ENCODE data around the gene IL10. TPM values are rescaled to one million over a fixed set of nuclear protein-coding genes. Genes with fewer than 3 reads are reported as not detected.
"Not testable (repeated sequence)": the region's sequence is repeated elsewhere in the genome, so short reads cannot be mapped to it uniquely, and the experiment has no call there.

The IL10 gene
- total RNA-seq, 1 donor = under 0.01 TPM

DNA sequence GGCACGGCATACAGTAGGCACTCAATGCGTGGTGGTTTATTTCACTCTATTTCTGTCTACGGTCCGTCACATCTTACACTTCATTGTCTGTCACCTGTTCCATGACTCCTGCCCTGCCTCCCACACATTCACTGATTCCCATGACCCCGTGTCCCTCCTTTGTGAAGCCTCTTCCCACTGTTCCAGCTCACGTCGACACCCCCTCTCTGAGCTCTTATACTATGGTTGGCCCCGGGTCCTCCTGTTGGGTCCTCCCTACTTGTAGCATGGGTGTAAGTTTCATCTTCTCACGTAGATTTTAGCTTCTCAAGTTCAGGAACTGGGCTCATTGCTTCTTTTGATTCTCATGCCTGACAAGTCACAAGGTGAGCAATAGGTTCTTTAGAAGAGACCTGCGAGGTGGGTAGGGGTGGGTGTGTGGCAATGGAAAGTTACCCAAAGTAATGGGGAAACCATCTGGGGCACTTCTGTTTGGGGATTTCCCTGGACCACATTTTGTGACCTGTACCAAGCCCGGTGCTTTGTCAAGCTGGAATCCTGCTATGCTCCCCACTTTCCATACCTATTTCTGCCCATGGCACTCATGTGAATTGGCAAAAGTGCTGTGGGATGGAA lies 22.1 kb upstream of the IL10 start:
- DNase-seq (ENCODE audit: low read depth in 2 of 3, low spot score in 2 of 3) = no peak

DNA sequence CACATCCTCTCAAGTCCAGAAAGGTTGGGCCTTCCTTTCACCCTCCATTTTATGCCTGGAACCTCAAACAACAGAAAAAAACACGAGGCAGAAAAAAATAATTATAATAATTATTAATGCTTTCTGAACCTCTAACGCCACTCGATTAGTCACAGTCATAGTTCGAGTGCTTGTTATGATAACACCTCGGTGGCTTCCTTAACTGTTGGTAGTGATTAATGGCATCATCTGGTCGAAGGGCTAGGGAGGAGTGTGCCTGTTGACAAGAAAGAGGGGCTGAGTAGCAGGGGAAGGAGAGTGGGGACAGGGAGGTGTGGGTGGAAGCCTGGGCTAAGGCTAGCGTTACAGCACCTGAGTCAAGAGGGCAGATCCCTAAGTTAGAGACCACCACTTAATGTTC lies 21.3 kb upstream of the IL10 start:
- DNase-seq (ENCODE audit: low read depth in 2 of 3, low spot score in 2 of 3) = no peak

DNA sequence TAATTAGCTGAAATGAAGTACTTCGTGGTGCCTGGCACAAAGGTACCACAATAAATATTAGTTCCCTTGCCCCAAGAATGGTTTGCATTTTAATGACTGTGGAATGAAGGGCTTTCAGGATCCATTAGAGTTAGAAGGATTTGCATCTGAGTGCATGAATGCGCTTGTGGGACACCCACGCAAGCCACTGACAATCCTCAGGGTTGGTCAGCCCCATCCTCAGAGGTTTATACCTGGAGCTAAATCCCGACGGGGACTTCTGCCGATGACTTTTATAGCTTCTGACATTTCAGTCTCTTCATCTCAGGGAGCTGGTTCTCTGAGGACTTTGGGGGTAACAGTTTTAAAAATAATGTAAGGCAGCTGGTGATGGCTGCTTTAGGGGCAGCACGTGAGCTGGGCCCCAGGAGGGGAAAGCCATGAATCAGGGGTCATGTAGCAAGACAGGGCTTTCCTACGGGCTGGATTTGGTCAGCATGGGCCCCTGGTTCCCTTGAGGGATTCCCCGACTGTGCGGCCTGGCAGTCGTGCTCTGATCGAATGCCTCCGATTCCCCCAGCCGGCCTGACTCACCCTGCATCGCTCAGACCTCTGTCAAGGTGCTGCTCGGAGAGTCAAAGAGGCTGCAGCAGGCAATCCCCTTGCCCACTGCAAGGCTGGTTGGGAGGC lies 20.8 kb upstream of the IL10 start:
- DNase-seq (ENCODE audit: low read depth in 2 of 3, low spot score in 2 of 3) = no peak

DNA sequence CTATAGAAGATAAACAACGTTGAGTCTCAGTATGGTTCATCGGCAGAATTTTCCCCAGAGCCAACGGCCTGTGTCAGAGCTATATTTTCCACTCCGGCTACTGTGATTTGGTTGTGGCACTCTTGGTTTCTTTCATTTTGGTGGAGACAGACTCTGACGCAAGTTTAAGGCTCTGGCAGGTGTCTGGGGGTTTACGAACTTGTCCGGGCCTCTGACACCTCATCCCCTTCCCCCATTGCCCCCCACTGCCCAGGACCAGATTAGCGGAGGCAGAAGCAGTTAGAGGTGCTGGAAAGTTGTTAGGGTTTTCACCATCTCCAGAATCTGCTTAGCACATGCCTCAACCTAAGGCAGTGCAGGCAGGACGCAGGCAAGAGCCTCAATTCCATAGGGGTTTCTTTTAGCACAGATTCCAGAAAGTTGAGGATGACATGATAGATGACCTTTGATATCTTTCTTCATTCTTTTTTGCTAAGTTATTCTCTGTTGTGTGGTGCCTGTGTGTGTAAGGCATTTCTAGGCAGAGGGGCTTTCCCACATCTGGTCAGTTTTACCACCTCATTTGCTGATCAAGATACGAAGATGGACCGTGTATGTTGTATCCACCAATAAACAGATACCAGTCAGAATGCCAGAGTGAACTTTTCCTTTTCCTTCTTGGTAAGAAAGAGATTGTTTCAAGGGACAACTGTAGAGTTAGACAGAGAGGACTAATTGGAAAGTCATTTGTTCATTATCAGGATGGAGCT lies 18.4 kb upstream of the IL10 start:
- no peak for DNase-seq (ENCODE audit: low read depth in 2 of 3, low spot score in 2 of 3)

DNA sequence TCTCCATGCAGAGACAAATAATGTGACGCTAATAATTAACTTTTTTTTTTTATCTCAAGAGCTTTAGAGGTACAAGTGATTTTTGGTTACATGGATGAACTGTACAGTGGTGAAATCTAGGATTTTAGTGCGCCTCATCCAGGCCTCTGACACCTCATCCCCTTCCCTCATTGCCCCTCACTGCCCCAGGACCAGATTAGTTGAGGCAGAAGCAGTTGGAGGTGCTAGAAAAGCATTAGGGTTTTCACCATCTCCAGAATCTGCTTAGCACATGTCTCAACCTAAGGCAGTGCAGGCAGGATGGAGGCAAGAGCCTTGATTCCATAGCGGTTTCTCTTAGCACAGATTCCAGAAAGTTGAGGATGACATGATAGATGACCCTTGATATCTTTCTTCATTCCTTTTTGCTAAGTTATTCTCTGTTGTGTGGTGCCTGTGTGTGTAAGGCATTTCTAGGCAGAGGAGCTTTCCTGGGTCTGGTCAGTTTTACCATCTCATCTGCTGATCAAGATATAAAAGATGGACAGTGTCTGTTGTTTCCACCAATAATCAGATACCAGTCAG lies 16.3 kb upstream of the IL10 start:
- DNase-seq (ENCODE audit: low read depth in 2 of 3, low spot score in 2 of 3) = no peak

DNA sequence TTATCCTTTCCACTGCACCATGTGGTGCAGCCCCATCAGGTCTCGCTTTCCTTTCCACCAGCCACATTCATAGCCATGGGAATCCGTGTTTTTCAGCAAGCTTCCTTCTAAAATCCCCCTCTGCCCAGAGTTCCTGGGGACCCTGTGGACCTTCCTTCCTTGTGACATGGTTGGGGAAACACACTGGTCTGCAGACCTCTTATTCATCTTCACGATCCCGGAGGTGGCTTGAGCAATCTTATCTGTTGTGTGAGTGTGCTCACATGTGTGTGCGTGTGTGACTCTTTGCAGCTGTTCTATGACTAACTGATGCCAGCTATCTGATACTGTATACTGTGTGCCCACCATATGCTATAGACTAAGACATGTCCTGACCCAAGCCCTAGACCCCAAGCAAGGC lies 15.6 kb upstream of the IL10 start:
- DNase-seq (ENCODE audit: low read depth in 2 of 3, low spot score in 2 of 3) = no peak

DNA sequence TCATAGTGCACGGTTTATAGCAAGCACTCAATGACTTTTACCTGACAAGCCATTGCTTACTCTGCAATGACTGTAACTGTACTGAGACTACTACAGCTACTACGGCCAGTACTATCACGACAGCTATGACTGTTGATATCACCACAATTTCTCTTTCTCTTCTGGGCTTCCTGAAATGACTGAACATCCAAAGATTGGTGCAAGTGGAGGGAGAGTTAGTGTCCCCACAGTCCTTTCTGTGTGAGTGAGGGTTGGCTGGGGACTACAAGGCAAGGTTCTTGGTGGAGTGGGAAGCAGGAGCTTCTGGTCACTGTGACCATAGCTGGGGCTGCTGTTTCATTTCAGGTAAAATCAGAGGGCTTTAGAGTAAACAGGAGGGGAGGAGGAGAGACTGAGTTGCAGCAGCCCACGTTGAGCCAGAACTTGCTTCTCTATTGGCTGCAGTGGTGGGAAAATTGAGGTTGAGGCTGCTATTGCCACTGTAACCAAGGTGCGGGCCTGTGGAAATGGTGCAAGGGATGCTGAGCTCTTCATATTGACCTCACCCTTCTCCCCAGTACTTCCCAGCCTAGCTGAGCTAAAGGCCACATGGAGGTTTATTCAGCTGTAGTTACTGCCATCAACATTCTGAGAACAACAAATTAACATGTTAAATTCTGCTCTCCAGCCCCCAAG lies 14.1 kb upstream of the IL10 start:
- DNase-seq (ENCODE audit: low read depth in 2 of 3, low spot score in 2 of 3) = no peak

DNA sequence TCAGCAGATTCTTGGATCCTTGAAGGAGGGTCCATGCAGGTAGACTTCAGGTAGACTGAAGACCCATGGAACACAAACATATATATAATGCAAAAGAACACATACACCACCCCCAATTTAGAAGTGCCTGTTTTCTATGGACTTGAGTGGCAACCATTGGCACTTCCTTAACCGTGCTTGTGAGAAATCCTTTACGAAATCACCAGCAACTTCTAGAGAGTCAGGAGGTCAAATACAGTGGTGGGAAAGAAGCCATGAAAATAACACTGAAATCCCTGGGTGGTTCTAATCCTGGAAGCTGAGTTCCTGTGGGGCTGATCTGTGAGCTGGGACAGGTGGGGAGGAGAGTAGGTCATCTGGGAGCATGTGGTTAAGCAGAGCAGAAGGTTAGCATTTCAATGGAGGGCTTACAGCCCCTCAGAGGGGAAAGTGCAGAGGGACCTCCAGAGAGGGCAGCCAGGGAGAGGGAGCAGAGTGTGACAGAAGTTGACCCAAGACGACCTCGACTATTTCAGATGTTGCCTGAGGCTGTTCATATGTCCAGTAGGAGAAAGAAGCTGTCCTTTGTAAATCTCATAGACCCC lies 13.0 kb upstream of the IL10 start:
- no peak for DNase-seq (ENCODE audit: low read depth in 2 of 3, low spot score in 2 of 3)

DNA sequence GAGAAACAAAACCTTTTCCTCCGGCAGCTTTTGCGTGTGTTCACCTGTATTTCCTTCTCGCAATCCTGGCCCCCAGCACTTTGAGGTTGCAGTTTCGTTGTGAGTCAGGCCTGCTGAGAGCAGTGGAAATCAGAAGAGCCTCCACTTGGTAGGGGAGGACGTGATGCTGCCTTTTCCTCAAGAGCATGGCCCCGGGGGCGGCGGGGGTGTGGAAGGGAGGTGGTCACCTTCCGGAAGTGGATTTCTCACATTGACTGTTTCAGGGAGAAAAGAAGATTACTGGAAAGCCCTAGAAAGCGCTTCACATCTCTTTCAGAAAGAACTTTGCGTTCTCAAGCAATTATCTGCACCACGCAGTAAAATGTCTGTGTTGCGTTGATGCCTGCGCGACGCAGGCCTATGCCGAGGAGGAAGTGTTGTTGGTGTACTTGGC lies 12.2 kb upstream of the IL10 start:
- DNase-seq (ENCODE audit: low read depth in 2 of 3, low spot score in 2 of 3) = no peak

DNA sequence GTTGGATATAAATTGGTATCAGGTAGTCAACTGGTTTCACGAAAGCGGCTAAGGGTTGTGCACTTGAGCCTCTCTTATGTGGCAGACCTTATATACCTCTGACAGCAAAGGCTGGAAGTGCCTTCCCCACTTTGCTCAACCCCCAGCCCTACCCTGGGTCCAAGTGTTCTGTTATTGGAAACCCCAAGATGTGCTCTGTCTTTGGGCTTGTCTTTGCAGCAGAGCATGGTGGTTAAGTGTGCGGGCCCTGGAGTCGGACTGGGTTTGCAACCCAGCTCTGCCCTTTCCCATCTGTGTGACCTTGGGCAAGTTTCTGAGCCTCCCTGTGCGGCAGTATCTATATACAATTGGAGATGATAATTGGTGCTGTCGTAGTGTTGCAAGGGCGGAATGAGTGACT lies 11.2 kb upstream of the IL10 start:
- no peak for DNase-seq (ENCODE audit: low read depth in 2 of 3, low spot score in 2 of 3)

DNA sequence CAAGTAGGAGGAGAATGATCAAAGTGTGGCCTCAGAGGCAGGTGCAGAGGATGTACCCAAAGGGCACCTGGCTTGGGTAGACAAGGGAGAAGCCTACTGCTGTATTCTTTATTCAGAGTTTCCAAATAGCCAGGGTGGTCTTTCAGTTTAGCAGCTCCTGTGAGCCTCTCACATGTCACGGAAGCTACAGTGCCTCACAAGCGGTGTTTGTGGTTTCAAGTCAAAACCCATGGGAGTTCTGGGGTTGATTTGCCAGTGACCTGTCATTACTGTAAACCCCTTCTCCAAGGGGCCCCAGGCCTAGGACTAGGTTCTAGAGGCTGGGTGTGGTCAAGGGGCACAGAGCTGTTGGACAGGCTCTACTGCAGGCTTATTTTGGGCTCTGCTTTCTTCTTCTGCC lies 10.2 kb upstream of the IL10 start:
- DNase-seq (ENCODE audit: low read depth in 2 of 3, low spot score in 2 of 3) = peak in 1 of 3 donors; percentile 59

DNA sequence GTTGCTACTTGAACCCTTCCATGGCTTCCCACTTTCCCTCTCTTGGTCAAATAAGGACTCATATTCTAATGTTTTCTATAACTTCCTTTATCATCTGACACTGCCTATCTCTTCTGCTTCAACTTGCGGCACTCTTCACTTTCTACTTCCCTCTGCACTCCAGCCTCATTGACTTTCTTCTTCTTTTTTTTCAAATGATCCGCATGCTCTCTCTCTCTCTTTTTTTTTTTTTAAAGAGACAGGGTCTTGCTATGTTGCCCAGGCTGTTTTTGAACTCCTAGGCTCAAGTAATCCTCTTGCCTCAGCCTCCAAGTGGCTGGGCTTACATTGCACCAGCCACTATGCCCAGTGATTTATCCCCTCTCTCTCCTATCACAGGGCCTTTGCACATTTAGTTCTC lies 7.3 kb upstream of the IL10 start:
- DNase-seq (ENCODE audit: low read depth in 2 of 3, low spot score in 2 of 3) = peak in 1 of 3 donors; percentile 30

DNA sequence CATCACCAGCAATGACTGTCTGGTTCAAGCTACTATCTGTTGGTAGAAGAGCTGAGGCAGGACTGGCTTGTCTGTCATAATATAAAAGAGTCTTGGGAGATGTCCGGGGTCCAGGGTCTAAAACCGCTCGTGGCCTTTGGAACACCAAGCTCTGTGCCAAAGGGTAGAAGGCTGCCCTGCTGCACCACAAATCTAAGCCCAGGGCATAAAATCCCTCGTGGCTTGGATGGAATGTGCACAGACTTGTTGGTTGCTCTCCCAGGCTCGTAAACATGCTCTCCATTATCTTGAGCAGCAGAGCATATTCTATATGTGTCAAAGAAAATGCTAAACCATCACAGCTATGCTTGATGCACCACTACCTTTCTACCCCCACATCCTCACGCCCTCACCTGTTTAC lies 6.6 kb upstream of the IL10 start:
- DNase-seq (ENCODE audit: low read depth in 2 of 3, low spot score in 2 of 3) = not testable (repeated sequence)

DNA sequence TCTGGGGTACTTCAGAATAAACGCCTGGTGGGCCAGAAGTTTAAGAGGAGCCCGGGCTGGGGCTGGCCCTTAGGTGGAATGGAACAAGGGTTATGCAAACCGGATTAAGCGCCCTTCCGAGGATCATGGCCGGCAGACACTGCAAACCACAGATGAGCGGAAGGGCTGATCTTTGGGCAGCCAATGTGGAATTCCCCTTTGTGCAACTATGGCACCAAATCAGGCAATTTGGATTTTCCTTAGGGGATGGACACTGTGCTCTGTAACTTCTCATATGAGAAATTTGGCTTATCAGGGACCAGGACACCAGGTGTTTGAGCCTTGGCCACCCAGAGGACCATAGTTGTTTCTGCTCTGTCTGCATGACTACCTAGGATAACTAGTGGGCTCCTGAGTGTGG lies 5.7 kb upstream of the IL10 start:
- DNase-seq (ENCODE audit: low read depth in 2 of 3, low spot score in 2 of 3) = no peak

DNA sequence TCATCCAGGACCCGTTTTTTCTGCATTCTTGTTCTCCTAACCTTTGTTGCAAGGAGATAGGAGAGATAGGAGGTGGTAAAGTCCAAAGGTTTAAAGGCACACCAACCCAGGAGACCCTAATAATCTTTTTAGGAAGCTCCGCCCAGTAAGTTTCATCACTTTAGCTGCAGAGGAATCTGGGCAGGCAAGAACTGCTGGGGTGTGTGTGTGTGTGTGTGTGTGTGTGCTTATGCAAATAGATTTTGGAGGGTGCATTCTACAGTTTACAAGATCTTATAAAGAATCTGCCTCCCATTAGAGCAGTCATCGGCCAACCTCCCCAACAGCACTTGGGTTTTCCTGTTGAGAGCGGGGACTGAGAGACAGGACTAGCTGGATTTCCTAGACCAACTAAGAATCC lies 3.9 kb upstream of the IL10 start:
- no peak for DNase-seq (ENCODE audit: low read depth in 2 of 3, low spot score in 2 of 3)

DNA sequence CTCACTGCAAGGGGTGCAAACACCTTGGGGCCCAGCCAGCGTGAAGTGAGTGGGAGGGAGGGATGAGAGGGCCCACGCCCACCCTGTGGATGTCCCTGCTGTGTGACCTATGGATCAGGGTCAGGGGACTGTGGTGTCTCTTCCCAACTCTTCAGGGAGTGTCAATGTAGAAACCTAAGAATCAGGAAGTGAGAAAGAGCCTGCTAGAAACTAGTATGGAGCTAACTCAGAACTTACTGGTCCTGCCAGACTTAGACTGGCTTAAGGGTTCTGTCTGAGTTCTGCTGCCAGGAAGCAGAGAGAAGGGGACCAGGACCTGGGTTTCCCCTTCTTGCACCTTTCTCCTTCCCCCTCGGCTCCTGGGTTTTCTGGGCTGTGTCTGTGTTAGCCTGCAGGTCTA lies 1.8 kb upstream of the IL10 start:
- no peak for DNase-seq (ENCODE audit: low read depth in 2 of 3, low spot score in 2 of 3)

DNA sequence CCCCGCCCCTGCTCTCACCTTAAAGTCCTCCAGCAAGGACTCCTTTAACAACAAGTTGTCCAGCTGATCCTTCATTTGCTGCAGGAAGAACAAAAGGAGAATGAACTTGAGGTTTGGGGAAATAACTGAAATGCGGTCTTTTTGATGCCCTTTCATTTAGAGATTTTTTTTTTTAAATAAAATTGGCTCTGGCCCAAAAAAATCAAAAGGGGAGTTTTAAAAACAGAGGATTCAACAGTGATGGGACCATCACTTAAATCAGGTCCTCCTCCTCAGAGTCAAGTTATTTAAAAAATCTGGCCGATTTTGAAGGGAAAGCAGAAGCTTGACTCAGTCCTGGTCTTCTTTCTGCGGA lies 979 bp downstream of the IL10 start:
- peak in 1 of 3 donors; percentile 44 for DNase-seq (ENCODE audit: low read depth in 2 of 3, low spot score in 2 of 3)

DNA sequence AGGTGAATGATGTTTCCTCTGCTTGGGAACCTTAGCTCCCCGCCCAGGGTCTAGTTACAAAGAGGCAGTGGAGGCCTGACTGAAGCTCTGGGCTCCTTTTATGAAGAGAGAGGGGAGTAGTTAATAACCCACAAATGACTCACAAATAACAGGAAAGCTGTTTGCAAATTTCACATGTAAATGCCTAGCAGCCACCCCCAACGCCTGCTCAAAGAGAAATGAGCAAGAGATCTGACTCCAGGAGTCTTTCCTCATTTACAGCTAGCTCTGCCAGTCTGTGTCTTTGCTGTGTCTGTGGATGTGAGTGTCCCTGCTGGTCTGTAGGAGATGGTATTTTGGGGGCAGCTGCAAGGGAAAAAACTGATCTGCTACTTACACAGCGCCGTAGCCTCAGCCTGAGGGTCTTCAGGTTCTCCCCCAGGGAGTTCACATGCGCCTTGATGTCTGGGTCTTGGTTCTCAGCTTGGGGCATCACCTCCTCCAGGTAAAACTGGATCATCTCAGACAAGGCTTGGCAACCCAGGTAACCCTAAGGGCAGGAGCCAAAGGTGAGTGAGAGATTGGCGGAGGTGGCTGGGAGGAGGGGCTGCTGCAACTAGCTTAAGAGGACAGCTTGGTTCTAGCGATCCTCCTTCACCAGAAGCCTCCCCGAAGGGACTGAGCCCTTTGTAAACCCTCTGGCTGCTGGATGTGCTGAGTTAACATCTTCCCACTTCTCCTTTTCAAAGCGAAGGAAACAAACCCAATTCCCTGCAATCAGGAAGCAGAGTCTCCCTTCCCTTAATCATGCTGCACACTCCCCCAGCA lies 1.6 kb downstream of the IL10 start, which contains the start of gene IL19:
IL19 (plus strand) TSS at position 243 of the 807 bp plus-strand sequence. CDS start 65,890 bp downstream, outside the sequence.
- peak in 2 of 3 donors; percentile 37 to 40 for DNase-seq (ENCODE audit: low read depth in 2 of 3, low spot score in 2 of 3)

DNA sequence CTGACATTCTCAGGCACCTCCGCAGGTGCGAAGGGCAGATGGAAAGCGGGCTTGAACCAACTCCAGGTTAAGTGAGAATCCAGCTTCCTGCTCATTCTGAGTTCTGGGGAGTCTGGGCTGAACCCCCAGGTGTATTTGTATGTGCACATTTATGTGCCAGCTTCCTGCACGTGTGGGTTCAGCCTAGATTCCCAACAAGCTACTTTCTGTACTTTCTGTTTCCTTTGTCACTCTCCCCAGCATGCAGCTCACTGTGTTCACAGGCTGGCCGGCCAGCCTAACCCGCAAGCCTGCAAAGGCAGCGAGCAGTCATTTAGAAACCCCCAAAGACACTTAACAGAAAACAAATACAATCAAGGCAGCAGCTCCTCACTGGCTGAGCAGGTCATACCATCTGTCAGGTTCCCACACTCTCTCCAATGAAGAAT lies 3.0 kb downstream of the IL10 start:
- DNase-seq (ENCODE audit: low read depth in 2 of 3, low spot score in 2 of 3) = no peak
